IPS-NIHi7 (cell line): ENCODE data around the gene RELA.

Experiments used
- DNase-seq: peaks from one replicate; pipeline ENCODE4 v3.0.0; 2012; ENCODE audit warnings: mixed read lengths; ENCODE audit errors: extremely low spot score

RELA gene

DNA sequence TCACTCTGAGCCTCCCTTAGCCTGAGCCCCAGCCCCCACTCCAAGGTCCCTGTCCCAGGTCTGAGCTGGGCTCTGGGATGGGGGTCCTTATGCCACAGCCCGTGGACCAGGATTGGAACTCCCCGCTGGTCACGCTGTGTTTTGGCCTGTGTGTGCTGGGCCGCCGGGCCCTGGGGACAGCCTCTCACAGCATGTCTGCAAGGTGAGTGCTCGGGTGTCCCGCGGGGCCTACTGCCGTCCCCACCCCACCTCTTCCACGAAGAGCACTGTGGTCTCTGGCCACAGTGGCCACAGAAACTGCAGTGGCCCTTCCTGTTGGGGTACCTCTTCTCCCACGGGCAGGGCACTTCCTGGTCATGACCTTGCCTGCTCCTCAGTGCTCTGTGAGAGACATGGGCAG lies 28.3 kb downstream of the RELA start:
- DNase-seq: no peak

DNA sequence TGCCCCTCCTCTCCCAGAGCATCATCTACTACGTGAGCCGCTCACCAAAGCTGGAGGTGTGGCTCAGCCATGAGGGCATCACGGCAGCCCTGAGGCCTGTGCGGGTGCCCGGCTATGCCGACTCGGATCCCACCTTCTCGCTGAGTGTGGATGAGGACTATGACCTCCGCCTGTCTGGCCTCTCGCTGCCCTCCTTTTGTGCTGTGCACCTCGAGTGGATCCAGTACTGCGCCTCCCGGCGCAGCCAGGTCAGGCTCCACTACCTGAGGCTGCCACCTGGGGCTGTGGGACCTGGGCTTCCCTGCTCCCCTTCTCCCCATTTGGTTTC lies 28.6 kb downstream of the RELA start:
- no peak for DNase-seq

DNA sequence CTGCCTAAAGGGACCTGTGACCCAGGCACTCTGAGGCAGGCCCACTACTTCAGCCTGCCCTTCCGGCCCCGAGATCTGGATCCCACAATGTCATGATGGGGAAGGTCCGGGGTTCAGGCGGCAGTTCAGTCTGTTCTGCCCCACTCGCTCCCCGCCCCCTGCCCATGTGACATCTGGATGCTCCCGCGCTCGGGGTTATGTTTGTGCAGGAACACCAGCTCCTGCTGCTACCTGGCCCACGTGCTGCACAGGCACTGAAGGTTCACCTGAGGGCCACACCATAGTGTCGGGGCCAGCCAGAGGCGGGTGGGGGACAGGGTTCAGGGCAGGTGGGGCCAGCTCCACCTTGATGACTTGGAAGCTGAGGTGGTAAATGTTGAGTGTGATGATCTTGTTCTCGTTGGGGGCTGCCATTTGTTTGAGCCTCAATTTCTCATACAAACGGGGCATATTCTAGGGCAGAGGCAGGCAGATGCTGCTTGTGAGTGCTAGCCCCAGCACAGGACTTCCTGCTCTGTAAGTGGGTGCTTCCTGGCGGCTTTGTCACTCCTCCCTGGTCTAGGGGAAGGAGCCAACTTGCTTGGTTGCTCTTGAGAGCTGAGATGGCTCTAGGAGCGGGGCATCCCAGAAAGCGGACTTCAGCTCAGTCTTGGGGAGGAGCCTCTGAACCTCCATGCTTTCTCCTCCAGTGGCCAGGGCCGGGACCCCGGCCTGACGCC lies 29.2 kb downstream of the RELA start:
- no peak for DNase-seq

DNA sequence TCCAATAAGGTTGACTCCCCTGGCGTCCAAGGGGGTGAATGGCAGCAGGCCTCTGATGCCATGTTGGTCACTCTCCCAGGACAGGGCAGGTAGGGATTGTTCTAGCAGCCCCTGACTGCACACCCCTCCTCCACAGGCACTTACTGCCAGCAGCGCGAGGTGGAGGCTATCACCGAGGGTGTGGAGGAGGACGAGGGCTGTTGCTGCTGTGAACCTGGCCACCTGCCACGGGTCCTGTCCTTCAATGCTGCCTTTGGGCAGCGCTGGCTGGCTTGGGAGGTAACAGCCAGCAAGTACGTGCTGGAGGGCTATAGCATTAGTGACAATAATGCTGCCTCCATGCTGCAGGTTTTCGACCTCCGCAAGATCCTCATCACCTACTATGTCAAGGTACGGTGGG lies 32.5 kb downstream of the RELA start:
- no peak for DNase-seq

DNA sequence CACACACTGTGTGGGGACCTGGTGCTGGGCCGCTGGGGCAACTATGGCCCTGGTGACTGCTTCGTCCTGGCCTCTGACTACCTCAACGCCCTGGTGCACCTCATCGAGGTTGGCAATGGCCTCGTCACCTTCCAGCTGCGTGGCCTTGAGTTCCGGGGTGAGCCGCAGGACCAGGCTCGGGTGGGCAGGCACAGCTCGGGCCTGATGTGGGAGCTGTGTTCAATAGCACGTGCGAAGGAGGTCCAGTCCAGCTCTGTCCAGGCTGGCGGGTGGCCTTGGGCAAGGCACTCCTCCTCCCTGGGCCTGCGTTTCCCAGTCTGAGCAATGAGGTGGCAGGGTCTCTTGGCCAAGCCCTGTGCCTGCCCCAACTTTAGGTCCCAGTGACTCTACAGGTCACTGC lies 33.1 kb downstream of the RELA start:
- DNase-seq: no peak

DNA sequence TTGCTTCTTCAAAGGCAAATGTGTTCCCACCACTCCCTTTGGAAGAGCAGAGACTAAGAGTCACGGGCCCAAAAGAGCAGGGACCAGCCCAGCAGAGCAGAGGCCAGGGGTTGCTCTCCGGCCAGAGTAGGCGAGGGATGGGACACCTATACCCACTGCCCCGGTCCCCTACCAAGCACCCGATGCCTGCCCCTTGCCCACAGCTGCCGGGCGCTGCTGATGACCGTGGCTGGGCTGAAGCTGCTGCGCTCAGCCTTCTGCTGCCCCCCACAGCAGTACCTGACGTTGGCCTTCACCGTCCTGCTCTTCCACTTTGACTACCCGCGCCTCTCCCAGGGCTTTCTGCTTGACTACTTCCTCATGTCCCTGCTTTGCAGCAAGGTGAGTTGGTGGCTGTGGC lies 35.5 kb downstream of the RELA start:
- no peak for DNase-seq

DNA sequence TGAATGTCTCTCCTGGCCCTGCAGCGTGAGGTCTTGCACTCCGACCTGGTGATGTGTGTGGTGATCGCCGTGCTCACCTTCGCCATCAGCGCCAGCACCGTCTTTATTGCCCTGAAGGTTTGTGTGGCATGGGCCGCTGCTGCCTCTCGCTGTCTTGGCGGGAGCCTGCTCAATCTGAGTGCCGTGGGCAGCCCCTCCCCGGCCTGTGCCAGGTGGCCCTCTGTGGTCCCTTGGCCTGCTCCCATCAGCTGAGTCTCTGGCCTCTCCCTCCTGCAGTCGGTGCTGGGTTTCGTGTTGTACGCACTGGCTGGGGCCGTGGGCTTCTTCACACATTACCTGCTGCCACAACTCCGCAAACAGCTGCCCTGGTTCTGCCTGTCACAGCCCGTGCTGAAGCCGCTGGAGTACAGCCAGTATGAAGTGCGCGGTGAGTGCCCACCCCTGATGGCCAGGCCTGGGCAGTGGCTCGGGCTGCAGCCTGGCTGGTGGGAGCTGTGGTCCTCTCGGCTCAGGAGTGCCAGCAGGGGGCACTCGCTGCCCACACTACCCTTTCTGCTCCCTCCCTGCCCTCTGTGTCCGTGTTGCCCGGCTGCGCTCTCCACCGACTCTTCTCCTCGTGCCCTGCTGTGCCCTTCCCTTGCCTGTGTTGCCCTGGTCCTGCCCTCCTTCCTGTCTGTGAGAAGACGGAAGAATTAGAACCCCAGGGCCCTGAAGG lies 36.9 kb downstream of the RELA start:
- DNase-seq: peak; percentile 73

DNA sequence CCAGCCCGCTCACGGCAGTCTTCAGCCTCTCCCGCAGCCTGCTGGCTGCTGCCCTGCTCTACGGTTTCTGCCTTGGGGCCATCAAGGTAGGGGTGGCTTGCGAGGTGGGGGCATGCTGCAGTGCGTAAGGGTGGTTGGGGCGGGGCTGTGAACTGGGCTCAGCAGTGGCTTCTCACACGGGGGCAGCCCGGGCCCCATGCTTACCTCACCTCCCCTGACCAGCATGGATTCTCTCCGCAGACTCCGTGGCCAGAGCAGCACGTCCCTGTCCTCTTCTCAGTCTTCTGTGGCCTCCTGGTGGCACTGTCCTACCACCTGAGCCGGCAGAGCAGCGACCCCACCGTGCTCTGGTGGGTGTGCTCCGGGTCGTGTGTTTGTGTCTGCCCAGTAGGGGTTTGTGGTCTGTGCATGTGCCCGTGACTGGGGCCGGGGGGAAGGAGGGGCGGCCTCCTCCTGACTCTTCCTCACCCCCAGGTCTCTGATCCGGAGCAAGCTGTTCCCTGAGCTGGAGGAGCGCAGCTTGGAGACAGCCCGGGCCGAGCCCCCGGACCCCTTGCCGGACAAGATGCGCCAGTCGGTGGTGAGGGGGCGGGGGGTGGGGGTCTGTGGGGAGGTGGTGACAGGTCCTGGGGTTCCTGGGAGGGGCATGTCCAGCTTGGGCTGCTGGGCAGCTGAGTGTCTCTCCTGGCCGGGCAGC lies 37.6 kb downstream of the RELA start:
- no peak for DNase-seq

DNA sequence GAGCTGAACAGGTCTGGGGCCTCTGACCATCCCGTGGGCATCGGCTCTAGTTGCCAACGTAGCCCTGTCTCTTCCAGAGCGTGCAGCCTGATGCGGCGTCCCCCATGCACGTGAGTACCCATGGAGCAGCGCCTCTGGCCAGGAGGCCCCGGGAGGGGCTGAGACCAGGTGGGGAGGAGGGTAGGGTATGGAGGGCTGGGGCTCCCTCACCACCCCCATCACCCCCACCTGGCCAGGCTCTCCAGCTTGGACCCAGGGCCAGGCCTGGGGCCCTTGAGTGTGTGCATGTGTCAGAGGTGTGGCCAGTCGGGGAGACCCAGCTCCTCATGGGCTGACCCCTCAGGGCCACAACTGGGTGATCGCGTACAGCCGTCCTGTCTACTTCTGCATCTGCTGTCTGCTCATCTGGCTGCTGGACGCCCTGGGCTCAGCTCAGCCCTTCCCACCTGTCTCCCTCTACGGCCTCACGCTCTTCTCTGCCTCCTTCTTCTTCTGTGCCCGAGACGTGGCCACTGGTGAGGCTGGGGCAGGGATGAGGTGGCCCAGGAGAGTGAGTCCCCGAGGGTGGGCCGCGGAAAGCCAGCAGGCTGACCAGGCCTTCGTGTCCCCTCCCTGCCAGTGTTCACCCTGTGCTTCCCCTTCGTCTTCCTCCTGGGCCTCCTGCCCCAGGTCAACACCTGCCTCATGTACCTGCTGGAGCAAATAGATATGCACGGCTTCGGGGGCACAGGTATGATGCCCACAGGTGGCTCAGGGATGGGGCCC lies 38.7 kb downstream of the RELA start:
- no peak for DNase-seq

DNA sequence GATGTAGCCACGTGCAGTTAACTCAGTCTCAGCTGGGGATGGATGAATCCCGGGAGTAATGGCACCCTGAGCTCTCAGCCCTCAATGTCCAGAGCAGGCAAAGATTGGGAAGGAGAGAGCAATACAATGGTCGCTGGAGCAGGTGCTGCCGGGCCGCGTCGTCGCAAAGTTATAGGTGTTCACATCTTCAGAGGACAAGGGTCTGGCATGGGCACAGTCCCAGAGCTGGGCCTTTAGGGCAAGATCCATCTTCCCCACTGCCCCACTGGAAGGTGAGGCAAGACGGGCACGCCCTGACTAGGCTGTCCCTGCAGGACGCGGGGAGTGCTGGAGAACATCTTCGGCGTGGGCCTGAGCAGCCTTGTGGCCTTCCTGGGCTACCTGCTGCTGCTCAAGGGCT lies 39.5 kb downstream of the RELA start:
- DNase-seq: no peak

DNA sequence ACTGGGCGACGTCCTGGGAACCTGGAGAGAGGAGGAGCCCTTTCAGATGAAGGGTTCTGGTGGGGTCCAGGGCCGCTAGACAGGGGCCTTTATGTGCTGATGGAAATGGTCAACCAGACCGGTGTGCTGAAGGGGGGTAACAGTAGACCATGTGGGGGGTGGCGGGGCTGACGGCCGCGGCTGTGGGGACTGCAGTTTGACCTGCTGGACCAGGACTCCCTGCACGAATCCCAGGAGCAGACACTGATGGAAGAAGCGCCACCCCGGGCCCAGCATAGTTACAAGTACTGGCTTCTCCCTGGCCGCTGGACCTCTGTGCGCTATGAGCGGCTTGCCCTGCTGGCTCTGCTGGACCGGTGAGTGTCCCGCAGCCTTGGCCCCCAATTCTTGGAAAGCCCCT lies 40.7 kb downstream of the RELA start:
- no peak for DNase-seq

DNA sequence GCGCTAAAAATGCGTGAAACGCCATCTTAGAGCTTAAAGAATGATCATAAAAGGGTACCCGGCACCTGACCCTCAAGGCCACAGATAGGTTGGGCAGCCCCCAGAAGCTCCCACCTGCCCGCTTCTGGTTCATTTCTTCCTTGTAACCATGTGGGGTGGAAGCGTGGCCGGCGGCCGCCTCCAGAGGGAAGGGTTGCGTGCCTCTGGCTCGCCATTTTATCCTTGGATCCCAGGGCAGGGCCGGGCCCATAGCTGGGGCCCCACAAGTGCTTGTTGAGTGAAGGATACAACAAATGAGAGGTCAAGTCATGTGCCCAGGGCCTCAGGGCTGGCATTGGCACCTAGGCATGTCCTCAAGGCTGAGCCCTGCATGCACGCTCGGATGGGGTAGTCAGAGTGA lies 41.3 kb downstream of the RELA start:
- no peak for DNase-seq

DNA sequence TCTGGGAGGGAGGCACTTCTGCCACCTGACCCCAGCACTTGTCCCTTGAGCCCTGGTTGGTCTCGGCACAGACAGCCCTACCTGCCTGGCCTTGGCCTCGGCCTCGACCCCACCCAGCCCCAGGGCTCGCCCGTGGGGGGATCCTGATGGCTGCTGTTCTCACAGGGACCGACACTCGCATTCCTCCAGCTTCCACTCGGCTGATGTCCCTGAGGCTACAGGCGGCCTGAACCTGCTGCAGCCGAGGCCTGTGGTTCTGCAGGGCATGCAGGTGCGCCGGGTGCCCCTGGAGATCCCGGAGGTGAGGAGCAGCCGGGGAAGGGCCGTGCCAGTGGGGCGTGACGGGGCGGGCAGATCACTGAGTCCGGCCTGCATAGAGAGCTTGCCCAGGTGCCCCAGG lies 42.0 kb downstream of the RELA start:
- DNase-seq: no peak

DNA sequence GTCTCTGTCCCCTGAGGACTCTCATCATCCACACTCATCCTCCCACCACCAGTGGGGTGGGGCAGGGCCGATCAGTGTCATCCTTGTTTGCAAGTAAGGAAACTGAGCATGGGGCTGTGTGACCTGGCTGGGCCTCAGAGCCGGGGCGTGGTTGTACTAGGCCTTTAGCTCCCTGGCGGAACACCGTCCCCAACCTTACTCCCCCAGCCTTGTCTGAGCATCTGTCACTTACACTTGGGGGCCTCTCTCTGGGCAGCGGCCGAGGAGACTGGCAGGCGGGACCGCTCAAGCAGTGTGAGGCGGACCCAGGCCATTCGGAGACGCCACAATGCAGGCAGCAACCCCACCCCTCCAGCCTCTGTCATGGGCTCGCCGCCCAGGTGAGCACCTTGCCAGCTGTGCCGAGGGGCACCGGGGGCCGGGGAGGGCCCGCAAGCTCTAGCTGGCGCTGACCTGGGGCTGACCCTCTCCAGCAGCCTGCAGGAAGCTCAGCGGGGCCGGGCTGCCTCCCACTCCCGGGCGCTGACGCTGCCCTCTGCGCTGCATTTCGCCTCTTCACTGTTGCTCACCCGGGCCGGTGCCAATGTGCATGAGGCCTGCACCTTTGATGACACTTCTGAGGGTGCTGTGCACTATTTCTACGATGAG lies 43.3 kb downstream of the RELA start:
- DNase-seq: no peak

DNA sequence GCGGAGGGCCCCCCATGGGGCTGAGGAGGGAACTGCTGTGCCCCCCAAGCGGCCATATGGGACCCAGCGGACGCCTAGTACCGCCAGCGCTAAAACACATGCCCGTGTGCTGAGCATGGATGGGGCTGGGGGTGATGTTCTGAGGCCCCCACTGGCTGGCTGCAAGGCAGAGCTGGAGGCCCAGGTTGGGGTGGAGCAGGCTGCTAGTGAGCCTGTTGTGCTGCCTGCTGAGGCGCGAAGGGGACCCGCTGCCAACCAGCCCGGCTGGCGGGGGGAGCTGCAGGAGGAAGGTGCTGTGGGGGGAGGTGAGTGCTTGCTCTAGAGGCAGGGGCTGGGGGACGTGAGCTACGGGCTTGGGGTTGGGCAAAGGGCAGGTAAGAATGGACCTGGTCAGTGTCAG lies 44.0 kb downstream of the RELA start:
- no peak for DNase-seq

DNA sequence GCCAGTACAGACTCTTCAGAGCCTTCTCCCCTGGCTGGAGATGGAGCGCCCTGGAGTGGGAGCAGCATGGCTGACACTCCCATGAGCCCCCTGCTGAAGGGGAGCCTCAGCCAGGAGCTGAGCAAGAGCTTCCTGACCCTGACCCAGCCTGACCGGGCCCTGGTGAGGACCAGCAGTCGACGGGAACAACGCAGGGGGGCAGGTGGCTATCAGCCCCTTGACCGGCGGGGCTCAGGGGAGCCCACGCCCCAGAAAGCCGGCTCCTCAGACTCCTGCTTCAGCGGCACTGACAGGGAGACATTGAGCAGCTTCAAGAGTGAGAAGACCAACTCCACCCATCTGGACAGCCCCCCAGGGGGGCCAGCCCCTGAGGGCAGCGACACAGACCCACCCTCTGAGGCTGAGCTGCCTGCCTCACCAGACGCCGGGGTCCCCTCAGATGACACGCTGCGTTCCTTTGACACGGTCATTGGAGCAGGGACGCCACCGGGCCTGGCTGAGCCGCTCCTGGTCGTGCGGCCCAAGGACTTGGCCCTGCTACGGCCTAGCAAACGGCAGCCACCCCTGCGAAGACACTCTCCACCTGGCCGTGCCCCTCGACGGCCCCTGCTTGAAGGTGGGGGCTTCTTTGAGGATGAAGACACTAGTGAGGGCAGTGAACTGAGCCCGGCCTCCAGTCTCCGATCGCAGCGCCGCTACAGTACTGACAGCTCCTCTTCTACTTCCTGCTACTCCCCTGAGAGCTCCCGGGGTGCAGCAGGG lies 44.5 kb downstream of the RELA start:
- DNase-seq: no peak

DNA sequence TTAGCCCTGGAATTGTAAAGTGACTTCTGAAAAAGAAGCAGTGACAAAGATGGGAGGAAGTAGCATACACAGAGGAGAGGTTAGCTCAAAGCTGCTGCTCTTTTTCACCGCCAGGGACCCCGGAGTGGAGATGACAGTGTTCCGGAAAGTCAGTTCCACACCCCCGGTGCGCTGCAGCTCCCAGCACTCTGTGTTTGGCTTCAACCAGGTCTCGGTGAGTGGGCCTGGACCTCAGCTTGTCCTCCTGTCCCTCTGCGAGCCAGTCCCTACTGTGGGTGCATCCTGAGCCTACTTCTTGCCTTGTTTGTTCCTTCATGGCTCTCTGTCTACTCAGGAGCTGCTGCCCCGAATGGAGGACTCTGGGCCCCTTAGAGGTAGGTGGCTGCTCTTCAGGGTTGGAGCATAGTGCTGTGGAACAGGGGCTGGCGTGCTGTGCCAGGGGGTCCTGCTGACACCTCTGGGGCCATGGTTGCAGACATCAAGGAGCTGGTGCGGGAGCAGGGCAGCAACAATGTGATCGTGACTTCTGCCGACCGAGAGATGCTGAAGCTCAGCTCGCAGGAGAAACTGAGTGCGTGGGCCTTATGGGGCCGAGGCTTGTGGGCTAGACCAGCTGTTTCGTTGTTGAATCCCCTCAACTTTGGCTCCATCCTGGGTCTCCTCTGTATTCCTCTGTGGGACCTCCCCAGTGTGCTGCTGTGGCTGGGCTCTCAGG lies 45.4 kb downstream of the RELA start:
- DNase-seq: no peak

DNA sequence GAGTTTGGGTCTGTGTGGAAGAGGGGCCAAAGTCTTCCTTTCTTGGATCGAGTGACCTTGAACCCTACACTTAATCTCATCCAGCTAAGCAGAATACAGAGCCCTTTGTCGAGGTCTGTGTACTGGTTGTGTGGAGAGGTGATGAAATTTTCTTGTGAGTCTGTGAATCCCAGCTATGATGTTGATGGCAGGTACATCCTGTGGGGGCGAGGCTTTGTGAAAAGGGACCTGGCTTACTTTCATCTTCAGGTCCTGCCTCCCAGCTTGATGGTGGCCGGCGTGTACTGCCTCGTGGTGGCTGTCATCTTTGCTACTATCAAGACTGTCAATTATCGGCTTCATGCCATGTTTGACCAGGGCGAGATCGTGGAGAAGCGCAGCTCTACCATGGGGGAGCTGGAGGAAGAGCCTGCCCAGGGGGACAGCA lies 46.1 kb downstream of the RELA start:
- no peak for DNase-seq

DNA sequence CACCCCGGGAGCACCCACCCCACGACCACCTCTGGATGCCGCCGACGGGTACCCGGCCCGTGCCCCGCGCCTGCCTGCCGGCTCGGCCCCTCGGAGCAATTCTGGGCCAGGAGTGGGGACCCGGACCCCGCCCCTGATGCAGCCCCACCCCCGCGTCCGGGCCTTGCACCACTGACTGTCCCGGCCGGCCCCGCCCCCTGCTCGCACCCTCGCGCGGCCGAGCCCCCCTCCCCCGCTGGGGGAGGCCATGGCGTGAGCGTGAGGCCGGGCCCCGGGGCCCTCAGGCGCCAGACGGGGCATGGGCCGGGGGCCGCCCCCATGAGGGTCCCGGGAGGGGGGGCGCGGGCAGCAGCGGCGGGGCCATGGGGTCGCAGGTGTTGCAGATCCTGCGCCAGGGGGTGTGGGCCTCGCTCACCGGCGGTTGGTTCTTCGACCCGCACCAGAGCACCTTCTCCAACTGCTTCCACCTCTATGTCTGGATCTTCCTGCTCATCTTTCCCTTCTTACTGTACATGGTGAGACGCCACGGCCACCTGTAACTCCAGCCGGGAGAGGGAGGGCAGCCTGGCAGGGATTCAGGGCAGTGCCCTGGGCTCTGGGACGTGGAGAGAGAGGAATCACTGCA lies 46.7 kb downstream of the RELA start:
- peak; percentile 82 for DNase-seq
